ENCODE data around the gene FBXL12.
"Not testable (repeated sequence)": the region's sequence is repeated elsewhere in the genome, so short reads cannot be mapped to it uniquely, and the experiment has no call there.

FBXL12 gene, protein sequence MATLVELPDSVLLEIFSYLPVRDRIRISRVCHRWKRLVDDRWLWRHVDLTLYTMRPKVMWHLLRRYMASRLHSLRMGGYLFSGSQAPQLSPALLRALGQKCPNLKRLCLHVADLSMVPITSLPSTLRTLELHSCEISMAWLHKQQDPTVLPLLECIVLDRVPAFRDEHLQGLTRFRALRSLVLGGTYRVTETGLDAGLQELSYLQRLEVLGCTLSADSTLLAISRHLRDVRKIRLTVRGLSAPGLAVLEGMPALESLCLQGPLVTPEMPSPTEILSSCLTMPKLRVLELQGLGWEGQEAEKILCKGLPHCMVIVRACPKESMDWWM

DNA sequence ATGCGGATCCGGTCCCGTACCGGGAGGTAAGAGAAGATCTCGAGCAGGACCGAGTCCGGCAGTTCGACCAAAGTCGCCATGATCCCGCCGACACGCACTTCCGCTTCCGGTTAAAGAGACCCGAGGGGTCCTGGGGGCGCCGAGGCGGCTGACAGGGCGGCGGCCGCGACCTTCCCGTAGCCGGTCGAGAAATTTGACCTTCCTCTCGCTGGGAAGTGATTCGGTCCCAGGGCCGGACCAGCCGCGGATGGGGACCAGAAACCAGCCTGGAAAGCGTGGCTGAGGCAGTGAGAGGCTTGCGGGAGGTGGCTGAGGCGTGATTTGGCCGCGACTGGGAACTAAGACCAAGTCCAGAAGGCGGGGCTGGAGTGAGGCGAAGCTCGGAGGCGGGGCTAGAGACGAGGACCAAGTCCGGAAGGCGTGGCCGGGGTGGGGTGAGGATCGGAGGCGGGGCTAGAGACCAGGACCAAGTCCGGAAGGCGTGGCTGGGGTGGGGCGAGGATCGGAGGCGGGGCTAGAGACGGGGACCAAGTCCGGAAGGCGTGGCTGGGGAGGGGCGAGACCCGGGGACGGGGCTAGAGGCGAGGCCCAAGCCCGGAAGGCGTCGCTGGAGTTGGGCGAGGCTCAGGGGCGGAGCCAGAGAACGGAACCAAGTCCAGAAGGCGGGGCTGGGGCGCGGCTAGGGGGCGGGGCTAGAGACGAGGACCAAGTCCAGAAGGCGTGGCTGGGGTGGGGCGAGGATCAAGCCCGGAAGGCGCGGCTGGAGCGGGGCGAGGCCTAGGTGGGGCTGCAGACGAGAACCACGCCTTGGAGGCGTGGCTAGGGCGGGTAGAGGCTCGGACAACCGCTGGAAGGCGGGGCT, at the start of gene FBXL12:
TSS of gene FBXL12 (minus strand) at position 346 of the 862 bp plus-strand sequence. CDS start at position 80, 266 bp downstream.
- DNase-seq (ENCODE audit: extremely low read depth in 1 of 2, low read depth in 1 of 2): peak; percentile 100

DNA sequence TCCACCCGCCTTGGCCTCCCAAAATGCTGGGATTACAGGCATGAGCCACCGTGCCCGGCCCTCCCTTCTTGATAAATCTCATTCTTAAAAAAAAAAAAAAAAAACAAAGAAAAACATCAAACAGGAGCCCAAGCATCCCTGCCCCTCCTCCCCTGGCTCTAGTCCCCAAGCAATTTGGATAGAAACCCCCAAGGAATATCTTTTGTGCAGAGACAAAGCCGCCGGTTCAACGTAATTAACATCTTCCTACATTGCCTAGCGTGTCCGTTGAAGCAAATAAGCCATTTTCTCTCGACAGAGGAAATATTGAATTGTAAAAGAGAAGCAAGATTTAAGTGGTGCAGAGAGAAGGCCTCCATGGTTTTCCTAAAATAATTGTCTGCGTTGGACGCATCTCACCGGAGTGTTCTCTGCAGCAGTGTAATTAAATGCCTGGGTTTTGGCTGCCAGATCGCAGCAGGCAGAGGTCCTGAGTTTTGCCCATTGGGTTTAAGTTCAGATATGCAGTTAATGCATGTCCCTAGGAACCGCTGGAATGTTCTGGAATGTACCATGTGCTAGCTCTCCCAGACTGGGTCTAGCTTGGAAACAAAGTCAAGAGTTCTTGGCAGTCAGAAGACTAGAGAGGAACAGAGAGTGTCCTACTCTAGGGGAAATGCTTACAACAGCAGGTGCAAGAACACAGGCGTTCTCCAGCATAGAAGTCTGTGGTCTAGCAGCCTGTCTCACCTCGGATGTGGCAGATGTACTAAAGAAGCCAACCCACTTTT, 47.0 kb upstream of the FBXL12 start:
- DNase-seq (ENCODE audit: extremely low read depth in 1 of 2, low read depth in 1 of 2): no peak

DNA sequence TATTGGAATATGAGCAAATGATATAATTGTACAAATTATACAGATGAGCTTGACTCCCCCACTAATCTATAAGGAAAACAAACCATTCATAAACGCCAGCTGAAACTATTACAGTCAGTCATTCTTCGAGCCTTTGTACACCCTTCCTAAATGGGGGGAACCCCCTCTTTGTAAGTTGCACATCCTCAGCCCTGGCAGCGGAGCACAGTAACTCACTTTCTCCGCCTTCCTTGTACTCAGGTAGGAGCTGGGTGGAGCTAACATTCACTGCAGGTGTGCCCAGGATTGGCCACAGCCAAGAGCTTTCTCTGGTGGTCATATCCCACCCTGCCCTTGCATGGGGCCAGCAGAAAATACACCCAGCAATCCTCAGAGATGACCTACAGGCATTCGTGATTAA, 44.9 kb upstream of the FBXL12 start:
- no peak for DNase-seq (ENCODE audit: extremely low read depth in 1 of 2, low read depth in 1 of 2)

DNA sequence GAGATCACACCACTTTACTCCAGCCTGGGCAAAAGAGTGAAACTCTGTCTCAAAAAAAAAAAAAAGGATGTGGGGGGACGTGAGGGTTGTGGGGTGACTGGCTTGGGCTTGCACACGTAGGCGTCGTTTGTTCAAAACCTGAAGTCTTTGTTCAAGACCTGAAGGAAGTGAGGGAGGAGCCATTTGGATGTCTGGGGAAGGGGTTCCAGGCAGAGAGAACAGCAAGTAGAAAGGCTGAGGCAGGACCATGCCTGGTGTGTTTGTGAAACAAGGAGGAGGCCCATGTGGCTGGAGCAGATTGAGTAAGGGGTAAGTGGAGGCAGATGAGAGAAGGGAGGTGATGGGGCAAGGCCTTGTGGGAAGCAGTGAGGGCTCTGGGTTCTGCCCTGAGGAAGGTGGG, 44.1 kb upstream of the FBXL12 start:
- no peak for DNase-seq (ENCODE audit: extremely low read depth in 1 of 2, low read depth in 1 of 2)

GRCh38 chr19:9861503-9861902, 42.6 kb upstream of the FBXL12 start:
- DNase-seq (ENCODE audit: extremely low read depth in 1 of 2, low read depth in 1 of 2): no peak

DNA sequence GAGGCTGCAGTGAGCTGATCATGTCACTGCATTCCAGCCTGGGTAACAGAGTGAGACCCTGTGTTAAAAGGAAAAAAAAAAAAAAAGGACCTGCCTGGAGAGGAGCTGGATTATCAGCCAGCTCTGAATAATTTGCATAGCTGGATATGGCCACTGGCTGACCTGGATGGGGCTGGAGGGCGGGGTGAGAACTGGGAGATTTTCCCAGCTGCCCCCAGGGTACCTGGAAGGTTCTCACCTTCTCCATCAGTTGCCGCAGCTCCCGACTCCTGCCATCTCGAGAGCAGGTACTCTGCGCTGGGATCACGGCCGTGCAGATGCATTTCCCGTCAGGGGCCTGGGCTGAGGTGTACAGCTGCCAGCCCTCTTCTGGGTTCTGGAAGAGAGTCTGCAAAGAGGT, 41.5 kb upstream of the FBXL12 start:
- no peak for DNase-seq (ENCODE audit: extremely low read depth in 1 of 2, low read depth in 1 of 2)

DNA sequence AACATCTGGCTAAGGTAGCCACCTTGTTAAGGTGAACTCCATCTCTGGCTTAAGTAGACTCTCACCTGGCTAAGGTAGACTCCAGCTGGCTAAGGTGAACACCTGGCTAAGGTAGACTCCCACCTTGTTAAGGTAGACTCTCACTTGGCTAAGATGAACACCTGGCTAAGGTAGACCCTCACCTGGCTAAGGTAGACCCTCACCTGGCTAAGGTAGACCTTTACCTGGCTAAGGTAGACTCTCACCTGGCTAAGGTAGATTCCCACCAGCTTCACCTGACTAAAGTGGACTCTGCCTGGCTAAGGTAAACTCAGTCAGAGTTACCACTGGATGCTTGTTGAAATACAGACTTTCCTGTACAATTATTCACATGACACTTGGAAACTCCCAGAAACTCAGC, 39.9 kb upstream of the FBXL12 start:
- no peak for DNase-seq (ENCODE audit: extremely low read depth in 1 of 2, low read depth in 1 of 2)

- DNase-seq (ENCODE audit: extremely low read depth in 1 of 2, low read depth in 1 of 2): no peak
Measured at GRCh38 chr19:9857920-9858746, 39.3 kb upstream of the FBXL12 start.

DNA sequence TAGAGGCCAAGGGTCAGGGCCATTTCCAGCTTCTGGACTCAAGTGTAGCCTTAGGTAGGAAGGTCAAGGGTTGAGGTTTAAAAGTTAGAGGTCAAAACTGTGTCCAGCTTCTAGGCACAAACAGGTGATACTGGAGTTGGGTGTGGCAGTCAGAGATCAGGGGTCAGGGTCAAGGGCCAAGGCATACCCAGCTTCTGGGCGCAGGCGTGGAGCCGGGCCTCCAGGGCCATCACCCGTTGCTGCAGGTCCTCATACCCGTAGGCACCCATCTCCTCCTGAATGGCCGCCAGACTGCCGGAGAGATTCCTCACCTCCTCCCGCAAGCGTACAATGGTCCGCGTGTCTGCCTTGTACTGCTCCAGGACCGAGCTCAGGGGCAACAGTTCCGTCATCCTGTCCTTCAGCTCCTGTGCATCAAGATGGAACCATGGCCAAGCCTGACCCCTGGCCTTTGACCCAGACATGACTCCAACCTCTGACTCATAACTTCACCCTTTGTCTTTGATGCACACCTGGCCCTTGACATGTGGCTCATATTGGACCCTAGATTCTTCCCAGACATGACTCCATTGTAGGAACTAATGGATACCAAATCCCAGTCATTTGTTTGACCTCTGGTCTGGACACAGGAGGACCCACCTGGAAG, 38.3 kb upstream of the FBXL12 start:
- no peak for DNase-seq (ENCODE audit: extremely low read depth in 1 of 2, low read depth in 1 of 2)

- DNase-seq (ENCODE audit: extremely low read depth in 1 of 2, low read depth in 1 of 2): no peak
Measured at GRCh38 chr19:9856609-9857008, 37.7 kb upstream of the FBXL12 start.

DNA sequence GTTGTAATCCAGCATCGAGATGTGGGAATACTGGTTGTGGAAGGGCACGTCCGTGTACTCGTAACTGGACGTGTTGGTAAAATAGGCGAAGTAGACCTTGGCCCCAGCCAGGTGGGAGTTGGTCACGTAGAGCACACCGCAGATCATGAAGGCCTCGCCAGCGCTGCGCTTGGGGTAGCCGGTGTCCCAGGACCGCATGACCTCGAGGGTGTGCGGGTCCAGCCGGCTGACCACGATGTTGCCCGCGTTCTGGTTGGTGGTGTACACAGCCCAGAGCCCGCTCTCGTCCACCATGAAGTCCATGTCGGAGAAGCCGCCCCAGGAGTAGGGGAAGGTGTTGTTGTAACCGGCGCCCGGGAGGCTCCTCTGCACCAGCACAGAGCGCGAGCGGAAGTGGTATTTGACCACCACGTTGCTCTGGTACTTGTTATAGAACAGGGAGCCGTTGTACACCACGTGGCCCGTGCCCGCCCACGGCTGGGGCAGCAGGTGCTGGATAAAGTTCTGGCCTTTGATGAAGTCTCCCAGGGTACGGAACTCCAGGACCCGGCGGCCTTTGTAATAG, 35.5 kb upstream of the FBXL12 start:
- no peak for DNase-seq (ENCODE audit: extremely low read depth in 1 of 2, low read depth in 1 of 2)

DNA sequence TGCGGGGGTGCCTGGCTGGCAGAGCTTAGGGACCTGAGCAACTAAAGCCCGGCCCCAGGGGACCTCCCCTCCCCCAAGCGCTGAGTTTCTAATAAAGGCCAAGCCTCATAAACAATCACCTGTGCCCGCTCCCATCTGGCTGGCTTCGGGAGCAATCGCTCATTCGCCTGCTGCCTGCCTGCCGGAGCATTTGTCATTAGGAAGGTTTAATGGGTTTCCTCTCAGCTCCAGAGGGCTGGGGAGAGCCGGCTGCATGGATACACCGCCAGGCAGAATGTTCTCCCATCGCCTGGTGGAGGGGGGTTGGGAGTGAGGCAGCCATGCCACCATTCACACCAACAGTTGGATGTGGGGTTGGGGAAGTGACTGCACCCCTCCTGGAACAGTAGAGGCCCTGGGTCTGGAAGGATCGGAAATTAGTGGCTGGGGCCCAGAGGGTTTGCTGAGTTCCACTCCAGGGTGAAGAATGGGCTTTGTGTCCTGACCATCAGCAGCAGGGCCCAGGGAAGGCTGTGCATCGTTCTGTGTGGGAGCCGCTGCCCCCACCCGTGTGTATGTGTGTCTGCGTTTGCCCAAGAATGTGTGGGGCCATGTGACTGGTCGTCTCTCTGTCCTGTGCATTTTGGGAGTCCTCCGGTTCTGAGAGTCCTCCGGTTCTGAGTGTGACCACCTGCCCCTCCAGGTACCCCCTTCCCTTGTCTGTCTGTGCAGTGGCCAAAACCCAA, 31.5 kb upstream of the FBXL12 start:
- DNase-seq (ENCODE audit: extremely low read depth in 1 of 2, low read depth in 1 of 2): no peak

DNA sequence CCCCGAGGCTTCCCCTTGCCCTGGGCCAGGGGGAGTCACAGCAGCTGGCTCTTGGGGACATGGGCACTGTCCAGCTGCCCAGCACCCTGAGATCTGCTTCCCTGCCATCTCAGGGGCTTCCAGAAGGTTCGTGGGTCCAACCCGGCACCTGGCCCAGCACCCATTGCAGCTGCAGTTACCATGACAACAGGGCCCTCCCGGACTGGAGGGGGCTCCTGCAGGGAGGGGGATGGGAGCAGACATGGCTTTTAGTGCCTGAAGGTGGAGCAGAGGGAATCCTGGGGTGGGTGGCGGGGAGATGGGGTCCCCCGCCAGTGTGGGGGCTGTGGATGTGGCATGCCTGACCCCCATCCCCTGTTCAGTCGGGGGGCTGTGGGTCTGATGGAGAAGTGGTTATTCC, 30.9 kb upstream of the FBXL12 start:
- no peak for DNase-seq (ENCODE audit: extremely low read depth in 1 of 2, low read depth in 1 of 2)

DNA sequence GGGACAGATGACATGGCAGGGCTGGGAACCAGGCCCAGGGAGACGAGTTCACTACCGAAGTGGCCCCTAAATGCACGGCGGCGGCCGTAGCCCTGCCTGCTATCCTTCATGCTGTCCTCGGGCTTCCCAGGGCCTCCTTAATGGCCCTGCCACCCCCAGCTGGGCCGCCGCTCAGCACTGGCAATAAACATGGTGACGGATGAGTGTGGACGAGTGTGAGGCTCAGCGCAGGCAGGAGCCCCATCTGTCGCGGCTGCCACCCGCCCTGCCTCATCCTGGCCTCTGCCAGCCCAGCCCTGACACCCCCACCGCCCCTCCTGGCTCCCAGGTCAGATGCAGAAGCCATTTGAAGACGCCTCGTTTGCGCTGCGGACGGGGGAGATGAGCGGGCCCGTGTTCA, 29.9 kb upstream of the FBXL12 start:
- DNase-seq (ENCODE audit: extremely low read depth in 1 of 2, low read depth in 1 of 2): no peak

DNA sequence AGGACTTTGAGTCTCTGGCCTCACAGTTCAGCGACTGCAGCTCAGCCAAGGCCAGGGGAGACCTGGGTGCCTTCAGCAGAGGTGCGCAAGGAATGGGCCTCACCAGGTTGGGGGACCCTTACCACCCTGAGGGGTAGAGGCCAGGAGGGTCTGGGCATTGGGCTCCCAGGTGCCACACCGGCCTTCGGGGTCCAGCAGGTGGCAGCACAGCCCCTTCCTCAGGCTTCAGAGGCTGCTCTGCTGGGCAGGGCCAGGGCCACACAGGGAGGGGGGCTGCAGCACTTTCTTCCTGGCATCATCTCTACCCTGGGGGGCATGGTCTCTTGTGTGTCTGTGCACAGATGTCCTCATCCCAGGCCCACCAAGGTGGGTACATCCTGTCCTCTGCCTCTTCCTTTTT, 29.2 kb upstream of the FBXL12 start:
- peak in 1 of 2 donors; percentile 28 for DNase-seq (ENCODE audit: extremely low read depth in 1 of 2, low read depth in 1 of 2)

DNA sequence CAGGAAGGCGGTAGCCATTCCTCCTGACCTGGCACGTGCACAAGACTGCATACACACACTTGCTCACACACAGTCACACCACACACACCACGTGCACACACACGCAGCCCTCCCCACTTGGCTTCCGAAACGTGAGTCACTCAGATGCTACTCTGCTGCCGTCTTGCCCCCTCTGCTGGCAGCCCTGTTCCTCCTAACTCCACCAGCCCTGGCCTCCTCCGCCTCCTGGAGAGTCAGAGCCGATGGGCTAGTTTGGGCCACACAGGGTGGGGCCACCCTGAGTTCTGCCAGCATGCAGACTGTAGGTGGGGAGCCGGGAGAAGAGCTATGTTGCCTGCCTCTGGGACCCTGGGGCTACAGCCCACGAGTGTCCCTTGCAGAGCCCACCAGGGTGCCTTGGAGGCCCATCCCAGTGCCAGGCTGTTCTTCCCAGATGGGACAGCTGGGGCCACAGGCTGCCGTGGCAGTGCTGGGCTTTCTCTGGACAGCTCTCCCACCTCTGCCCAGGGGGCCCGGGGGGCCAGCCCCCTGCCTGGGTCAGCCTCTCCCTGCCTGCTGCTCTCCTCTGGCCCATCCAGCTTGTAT, 28.3 kb upstream of the FBXL12 start:
- no peak for DNase-seq (ENCODE audit: extremely low read depth in 1 of 2, low read depth in 1 of 2)

DNA sequence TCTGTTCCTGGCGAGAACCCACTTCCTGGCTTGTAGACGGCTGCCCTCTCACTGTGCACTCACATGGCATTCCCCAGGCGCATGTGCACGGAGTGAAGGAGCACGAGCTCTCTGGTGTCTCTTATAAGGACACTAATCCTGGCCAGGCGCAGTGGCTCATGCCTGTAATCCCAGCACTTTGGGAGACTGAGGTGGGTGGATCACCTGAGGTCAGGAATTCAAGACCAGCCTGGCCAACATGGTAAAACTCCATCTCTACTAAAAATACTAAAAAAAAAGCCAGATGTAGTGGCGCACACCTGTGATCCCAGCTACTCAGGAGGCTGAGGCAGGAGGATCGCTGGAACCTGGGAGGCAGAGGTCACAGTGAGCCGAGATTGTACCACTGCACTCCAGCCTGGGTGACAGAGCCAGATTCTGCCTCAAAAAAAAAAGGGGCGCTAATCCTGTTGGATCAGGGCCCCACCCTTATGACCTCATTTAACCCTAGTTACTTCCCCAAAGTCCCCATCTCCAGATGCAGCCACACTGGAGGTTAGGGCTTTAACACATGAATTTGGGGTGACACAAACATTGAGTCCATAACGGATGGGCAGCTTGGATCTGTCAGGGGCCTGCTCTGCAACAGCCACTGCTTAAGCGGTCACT, 24.9 kb upstream of the FBXL12 start:
- DNase-seq (ENCODE audit: extremely low read depth in 1 of 2, low read depth in 1 of 2): not testable (repeated sequence)
